ENCODE measurements around the gene TMSB4X. TPM values are rescaled to one million over a fixed set of nuclear protein-coding genes. Genes with fewer than 3 reads are reported as not detected.
A peak's percentile ranks its signal among the peaks of the same experiment; 100 is the strongest.
"Not testable (repeated sequence)": the region's sequence is repeated elsewhere in the genome, so short reads cannot be mapped to it uniquely, and the experiment has no call there.

TMSB4X gene
- total and polyA plus RNA-seq, 4 donors, result 4,686 to 9,527 (median 8,202) TPM

GRCh38 chrX:12944452-12944851, 30.5 kb upstream of the TMSB4X start:
- ATAC-seq (ENCODE audit: insufficient read depth, low FRiP score); H3K36me3 ChIP-seq (ENCODE audit: control insufficient read depth in 4 of 4, insufficient read depth in 4 of 4, low read length in 4 of 4); DNase-seq; H3K9ac ChIP-seq (ENCODE audit: insufficient read depth in 1 of 2, low read length in 2 of 2); H3K9me3 ChIP-seq (ENCODE audit: control insufficient read depth in 4 of 4, insufficient read depth in 3 of 4, low read length in 3 of 4); H3K27me3 ChIP-seq (ENCODE audit: control insufficient read depth in 3 of 3, insufficient read depth in 3 of 3, low read length in 2 of 3); H3K4me1 ChIP-seq (ENCODE audit: control insufficient read depth in 5 of 5, insufficient read depth in 5 of 5, low read length in 5 of 5); H3K27ac ChIP-seq (ENCODE audit: low read depth in 1 of 2, low read length in 1 of 2); H3K4me3 ChIP-seq: not testable (repeated sequence)
- WGBS, 2 donors, result 84 to 93% methylated on average over 2 to 3 of the region's 4 CpGs

GRCh38 chrX:12945494-12945893, 29.4 kb upstream of the TMSB4X start:
- 83 to 98% methylated on average over 4 of the region's 4 CpGs for WGBS, 2 donors
- no peaks in the 10 kb centered on the region for H3K27me3 ChIP-seq (ENCODE audit: control insufficient read depth in 3 of 3, insufficient read depth in 3 of 3, low read length in 2 of 3)
- DNase-seq, result no peak

GRCh38 chrX:12946406-12946805, 28.5 kb upstream of the TMSB4X start:
- Histone ChIP-seq H3K4me3 (no peak overlapping the region), H3K4me1 (ENCODE audit: control insufficient read depth in 5 of 5, insufficient read depth in 5 of 5, low read length in 5 of 5) (peaks cover 0 to 6% (median 0%) of the 10 kb centered on the region in 5 donors), H3K9ac (ENCODE audit: insufficient read depth in 1 of 2, low read length in 2 of 2) (no peak overlapping the region), H3K27ac (ENCODE audit: low read depth in 1 of 2, low read length in 1 of 2) (peak overlapping the region in 1 of 2 donors; percentile 32), H3K27me3 (ENCODE audit: control insufficient read depth in 3 of 3, insufficient read depth in 3 of 3, low read length in 2 of 3) (no peaks in the 10 kb centered on the region), H3K9me3 (ENCODE audit: control insufficient read depth in 4 of 4, insufficient read depth in 3 of 4, low read length in 3 of 4) (no peaks in the 10 kb centered on the region), H3K36me3 (ENCODE audit: control insufficient read depth in 4 of 4, insufficient read depth in 4 of 4, low read length in 4 of 4) (no peaks in the 10 kb centered on the region)
- 45 to 48% methylated on average over 4 of the region's 4 CpGs for WGBS, 2 donors
- ATAC-seq (ENCODE audit: insufficient read depth, low FRiP score) (no peak), DNase-seq (no peak)
- TF ChIP-seq CTCF (IDR thresholded peaks at IDR 0.05; ENCODE audit: control extremely low read depth, extremely low read depth), result no peak

More at GRCh38 chrX:12945494-12945893, 29.4 kb upstream of the TMSB4X start:
- H3K36me3 ChIP-seq (ENCODE audit: control insufficient read depth in 4 of 4, insufficient read depth in 4 of 4, low read length in 4 of 4), result no peaks in the 10 kb centered on the region
- H3K9me3 ChIP-seq (ENCODE audit: control insufficient read depth in 4 of 4, insufficient read depth in 3 of 4, low read length in 3 of 4), result no peaks in the 10 kb centered on the region
- H3K4me3 ChIP-seq, result no peak overlapping the region
- ATAC-seq (ENCODE audit: insufficient read depth, low FRiP score), result no peak
- TF ChIP-seq CTCF (IDR thresholded peaks at IDR 0.05; ENCODE audit: control extremely low read depth, extremely low read depth), result no peak
- no peak overlapping the region for H3K9ac ChIP-seq (ENCODE audit: insufficient read depth in 1 of 2, low read length in 2 of 2)
- H3K27ac ChIP-seq (ENCODE audit: low read depth in 1 of 2, low read length in 1 of 2), result no peak overlapping the region
- peaks cover 0 to 6% (median 0%) of the 10 kb centered on the region in 5 donors for H3K4me1 ChIP-seq (ENCODE audit: control insufficient read depth in 5 of 5, insufficient read depth in 5 of 5, low read length in 5 of 5)

GRCh38 chrX:12946838-12947544, 27.9 kb upstream of the TMSB4X start:
- H3K27ac ChIP-seq (ENCODE audit: low read depth in 1 of 2, low read length in 1 of 2), result peak overlapping the region; percentile 25 to 72
- peak; percentile 69 to 73 (median 71) for DNase-seq

More at GRCh38 chrX:12946838-12947544, 27.9 kb upstream of the TMSB4X start:
- no peaks in the 10 kb centered on the region for H3K9me3 ChIP-seq (ENCODE audit: control insufficient read depth in 4 of 4, insufficient read depth in 3 of 4, low read length in 3 of 4)
- H3K4me3 ChIP-seq, result no peak overlapping the region
- H3K9ac ChIP-seq (ENCODE audit: insufficient read depth in 1 of 2, low read length in 2 of 2), result no peak overlapping the region
- H3K27me3 ChIP-seq (ENCODE audit: control insufficient read depth in 3 of 3, insufficient read depth in 3 of 3, low read length in 2 of 3), result no peaks in the 10 kb centered on the region
- ATAC-seq (ENCODE audit: insufficient read depth, low FRiP score), result peak; percentile 78
- peak; percentile 98 for TF ChIP-seq CTCF (IDR thresholded peaks at IDR 0.05; ENCODE audit: control extremely low read depth, extremely low read depth)
- WGBS, 2 donors, result 30 to 42% methylated on average over 5 of the region's 5 CpGs
- H3K36me3 ChIP-seq (ENCODE audit: control insufficient read depth in 4 of 4, insufficient read depth in 4 of 4, low read length in 4 of 4), result no peaks in the 10 kb centered on the region
- peaks cover 0 to 6% (median 0%) of the 10 kb centered on the region in 5 donors for H3K4me1 ChIP-seq (ENCODE audit: control insufficient read depth in 5 of 5, insufficient read depth in 5 of 5, low read length in 5 of 5)
